Activated T-cell treated with anti-CD3 and anti-CD28 coated beads, Interleukin-2, amount 50 U/mL, for 1 hour (primary cell): ENCODE measurements around the gene TTC24.
A peak's percentile ranks its signal among the peaks of the same experiment; 100 is the strongest.
"Not testable (repeated sequence)": the region's sequence is repeated elsewhere in the genome, so short reads cannot be mapped to it uniquely, and the experiment has no call there.

ENCODE experiments used
- DNase-seq: peaks from one replicate; pipeline ENCODE4 v3.0.0-alpha.2; 2020

The TTC24 gene

DNA sequence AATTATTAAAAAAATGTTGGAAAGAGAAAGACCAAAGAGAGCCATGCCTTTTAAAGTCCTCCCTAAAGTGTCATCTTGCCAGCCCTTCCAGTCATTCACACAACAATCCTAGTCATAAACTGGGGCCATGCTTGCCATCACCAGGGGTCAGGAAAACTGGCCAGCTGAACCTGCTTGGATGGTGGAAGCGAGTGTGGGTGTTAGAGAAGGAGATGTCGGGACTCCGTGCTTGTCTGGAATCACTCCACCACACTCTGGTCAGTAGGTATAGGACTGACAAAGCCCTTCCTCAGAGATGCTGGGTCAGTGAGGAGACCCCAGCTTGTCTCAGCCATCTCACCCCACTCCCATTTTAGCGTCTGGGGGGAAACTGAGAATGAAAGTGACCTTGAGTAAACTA is 36.4 kb downstream of the TTC24 start:
- no peak for DNase-seq

DNA sequence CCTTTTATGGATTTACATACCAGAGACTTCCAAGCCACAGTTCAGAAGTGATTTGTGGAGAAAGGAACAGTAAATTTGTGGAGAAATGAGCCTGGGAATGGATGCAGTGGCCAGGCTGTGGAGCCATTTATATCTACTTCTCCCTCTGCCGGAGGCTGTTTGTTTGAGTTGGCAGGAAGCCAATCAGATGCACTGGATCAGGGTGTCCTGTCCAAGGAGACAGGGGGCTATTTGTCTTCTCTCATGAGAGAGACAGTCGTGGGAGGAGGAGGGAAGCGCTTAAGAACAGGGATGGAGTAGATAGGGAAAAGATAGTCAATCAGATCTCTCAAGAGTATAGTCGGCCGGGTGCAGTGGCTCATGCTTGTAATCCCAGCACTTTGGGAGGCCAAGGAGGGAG is 36.9 kb downstream of the TTC24 start:
- DNase-seq: no peak

DNA sequence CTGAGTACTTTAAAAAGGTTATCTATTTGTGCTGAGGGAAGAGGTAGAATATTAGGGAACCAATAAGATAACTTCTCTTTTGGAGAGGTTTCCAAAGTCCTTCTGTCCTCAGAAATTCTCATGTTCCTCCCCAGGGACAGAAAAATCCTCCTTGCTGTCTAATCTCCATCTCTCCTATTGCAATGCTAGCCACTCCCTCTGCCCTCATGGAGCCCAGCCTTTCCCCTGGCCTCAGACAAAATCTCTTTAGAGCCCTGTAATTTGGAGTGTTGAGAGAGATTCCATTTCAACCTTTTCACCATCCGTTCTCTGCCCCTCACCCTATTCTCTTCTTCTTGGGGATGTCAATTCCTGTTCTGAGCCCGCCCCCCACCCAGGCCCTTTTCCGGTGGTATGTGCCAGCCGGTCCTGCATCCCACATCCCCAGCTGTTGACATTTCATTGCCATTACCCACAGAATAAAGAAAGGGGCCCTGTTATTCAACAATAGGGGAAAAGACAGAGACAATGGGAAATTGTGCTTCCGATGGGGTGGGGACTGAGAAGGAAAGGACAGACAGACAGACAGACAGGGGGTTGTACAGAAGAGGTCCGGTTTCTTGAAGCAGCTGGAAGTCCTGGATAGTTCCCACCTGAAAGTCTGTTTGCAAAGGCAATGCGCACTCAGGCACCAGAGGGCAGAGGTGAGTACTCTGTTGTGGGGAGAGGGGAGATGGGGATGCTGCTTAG is 39.5 kb downstream of the TTC24 start, which contains the start of gene HAPLN2:
TSS of gene HAPLN2 (plus strand) at position 563 of the 729 bp plus-strand sequence. CDS start 4,076 bp downstream, outside the sequence.
- peak; percentile 44 for DNase-seq

DNA sequence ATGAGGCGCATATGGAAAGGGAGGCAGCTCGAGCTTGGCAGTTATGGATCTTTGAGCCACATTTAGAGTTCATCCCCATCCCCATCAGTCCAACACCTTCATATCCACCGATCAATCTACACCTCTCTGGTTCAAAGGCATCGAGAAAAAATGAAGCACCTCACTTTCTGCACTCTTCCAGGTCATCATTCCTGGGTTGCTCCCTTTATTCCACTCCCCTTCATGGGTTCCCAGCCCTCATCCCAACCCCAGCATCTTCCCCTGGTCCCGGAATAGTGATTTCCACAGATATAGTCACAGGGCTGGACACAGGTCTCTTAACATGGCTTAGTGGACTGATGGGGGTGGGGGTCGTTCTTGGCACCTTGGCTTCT is 40.0 kb downstream of the TTC24 start:
- no peak for DNase-seq

DNA sequence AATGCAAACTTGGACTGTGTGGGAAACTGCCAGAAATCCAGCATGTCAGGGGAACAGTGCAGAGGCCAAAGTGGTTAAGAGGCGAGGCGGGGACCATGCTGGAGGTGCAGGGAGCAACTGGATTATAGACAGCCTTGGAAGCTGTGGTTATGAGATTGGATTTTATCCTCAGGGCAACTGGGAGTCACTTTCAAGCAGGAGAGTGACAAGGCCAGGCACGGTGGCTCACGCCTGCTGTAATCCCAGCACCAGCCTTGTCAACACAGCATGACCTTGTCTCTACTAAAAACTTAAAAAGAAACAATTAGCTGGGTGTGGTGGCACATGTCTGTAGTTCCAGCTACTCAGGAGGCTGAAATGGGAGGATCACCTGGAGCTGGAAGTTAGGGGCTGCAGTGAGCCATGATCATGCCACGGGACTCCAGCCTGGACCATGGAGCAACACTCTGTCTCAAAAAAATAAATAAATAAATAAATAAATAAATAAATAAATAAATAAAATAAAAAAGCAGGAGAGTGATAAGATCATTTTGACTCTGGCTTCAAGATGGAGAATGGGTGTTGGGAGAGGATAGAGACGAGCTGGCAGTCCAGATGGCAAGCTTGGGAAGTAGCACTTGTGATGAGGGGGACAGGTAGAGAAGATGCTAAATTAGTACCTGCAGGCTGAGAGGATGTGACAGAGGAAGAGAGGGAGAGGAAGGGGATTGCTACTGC is 43.2 kb downstream of the TTC24 start:
- DNase-seq: no peak

DNA sequence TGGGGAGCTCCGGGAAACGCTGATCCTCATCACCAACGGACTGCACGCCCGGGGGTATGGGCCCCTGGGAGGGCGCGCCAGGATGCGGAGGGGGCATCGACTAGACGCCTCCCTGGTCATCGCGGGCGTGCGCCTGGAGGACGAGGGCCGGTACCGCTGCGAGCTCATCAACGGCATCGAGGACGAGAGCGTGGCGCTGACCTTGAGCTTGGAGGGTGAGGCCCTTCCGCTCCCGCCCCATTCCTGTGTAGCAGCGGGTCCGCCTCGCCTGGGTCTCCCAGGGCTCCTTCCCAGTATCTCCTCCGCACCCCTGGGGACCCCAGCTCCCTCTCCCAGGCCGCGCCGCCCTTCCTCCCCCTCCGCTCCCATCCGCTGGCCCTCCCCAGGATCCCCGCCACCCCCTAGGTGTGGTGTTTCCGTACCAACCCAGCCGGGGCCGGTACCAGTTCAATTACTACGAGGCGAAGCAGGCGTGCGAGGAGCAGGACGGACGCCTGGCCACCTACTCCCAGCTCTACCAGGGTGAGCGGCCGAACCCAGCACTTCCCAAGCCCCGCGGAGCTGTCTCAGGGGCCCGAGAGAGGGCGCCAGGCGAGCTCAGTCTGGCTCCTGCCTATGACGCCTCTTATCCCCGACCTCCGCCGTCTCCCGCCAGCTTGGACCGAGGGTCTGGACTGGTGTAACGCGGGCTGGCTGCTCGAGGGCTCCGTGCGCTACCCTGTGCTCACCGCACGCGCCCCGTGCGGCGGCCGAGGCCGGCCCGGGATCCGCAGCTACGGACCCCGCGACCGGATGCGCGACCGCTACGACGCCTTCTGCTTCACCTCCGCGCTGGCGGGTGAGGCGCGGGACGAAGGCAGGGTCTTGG is 44.7 kb downstream of the TTC24 start:
- DNase-seq: peak; percentile 60

DNA sequence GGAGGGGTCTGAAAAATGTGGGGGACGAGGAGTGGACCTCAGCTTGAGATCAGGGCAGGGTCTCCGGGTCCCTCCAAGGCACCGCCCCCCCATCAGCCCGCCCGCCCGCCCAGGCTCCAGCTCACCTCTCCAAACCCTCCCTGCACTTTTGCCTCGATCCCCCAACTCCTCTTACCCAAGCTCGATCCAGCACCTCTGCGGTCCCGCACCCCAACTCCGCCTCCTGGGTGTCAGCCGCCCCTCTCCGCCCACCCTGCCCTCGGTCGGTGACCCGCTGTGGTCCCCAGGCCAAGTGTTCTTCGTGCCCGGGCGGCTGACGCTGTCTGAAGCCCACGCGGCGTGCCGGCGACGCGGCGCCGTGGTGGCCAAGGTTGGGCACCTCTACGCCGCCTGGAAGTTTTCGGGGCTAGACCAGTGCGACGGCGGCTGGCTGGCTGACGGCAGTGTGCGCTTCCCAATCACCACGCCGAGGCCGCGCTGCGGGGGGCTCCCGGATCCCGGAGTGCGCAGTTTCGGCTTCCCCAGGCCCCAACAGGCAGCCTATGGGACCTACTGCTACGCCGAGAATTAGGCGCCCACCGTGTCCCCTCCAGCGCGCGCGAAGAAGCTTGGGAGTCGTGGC is 45.4 kb downstream of the TTC24 start:
- peak; percentile 40 for DNase-seq

DNA sequence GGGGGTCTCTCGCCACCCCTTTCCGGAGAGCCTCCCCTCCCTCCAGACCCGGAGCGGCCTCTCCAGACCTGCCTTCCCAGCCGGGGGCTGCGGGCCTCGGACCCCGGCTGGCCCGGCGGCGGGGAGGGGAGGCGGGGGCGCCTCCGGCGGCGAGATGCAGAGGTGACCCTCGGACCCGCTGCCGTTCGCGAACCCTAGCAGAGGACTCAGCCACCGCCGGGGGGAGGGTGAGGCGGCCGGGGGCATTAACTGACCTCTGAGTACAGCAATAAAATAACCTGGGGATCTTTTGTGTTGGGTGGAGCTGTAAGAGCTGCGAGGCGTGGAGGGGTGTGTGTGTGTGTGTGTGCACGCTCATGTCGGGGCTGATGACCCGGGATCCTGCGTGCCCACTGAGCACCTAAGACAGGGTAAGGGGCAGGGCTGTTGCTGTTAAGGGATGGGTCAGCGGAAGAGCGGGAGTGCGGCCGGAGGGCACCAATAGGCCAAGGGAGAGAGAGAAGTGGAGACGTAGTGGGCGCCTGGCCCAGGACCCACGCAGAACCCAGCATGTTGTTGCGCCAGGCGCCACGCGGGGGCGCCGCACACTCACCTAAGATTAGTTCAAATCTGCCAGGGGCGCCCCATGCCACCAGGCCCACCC is 46.0 kb downstream of the TTC24 start:
- peak; percentile 82 for DNase-seq

DNA sequence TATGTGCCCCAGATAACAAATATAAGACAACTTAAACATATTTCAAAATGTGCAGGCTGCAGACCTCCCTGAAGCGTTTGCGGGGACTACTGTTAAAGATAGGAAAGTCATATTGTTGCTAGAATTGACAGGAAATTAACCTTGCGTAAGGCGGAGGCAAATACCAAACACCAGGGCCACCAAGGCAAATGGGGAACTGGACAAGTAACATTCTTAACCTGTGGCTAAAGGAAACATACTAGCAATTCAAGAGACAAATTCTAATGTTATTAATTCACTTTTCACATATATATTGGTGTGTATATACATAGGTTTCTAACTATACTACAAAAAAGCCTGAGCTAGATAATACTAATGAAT is 46.5 kb downstream of the TTC24 start:
- DNase-seq: no peak

DNA sequence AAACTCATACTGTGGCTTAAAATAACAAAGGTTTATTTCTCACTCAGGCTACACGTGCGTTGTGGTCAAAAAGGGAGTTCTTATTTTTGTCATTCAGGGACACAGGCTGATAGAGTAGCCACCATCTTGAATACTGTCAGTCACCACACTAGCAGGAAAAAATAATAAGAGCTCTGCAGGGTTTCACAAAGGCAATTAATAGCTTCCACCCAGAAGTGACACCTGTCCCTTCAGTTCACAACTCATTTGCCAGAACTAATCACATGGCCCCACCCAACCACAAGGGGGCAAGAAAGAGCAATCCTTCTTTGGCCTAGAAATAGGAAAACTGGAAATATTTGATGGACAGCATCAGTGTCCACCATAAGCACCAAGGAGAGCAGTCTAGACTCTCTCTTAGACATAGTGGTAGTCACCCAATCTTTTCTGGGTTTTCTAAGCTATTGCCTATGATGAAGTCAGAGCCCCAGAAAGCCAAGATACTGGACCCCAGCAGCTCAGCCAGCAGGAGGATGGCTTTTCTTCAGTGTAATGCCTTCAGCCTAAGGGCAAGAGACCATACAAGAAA is 47.9 kb downstream of the TTC24 start:
- DNase-seq: no peak

DNA sequence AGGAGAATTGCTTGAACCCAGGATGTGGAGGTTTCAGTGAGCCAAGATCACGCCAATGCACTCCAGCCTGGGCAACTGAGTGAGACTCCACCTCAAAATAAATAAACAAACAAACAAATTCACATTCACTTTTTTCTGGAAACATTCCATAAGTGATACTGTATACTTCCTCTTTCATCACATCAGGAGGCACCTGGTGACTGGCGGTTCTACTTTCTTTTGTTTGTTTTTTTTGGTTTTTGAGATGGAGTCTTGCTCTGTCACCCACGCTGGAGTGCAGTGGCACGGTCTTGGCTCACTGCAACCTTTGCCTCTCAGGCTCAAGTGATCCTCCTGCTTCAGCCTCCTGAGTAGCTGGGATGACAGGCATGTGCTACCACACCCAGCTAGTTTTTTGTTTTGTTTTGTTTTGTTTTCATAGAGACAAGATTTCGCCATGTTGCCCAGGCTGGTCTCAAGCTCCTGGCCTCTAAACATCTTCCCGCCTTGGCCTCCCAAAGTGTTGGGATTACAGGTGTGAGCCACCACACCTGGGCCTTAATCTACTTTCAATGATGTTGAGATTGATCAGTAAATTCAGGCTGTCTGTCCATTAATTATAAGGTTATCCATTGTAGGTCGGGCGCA is 50.4 kb downstream of the TTC24 start:
- DNase-seq: no peak

DNA sequence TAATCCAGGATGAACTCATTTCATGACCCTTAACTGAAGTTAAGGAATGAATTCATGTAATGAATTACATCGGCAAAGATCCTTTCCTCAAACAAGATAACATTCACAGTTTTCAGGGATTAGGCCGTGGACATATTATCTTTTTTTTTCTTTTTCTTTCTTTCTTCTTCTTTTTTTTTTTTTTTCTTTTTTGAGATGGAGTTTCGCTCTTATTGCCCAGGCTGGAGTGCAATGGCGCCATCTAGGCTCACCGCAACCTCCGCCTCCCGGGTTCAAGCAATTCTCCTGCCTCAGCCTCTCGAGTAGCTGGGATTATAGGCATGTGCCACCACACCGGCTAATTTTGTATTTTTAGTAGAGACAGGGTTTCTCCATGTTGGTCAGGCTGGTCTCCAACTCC is 51.6 kb downstream of the TTC24 start:
- DNase-seq: not testable (repeated sequence)

DNA sequence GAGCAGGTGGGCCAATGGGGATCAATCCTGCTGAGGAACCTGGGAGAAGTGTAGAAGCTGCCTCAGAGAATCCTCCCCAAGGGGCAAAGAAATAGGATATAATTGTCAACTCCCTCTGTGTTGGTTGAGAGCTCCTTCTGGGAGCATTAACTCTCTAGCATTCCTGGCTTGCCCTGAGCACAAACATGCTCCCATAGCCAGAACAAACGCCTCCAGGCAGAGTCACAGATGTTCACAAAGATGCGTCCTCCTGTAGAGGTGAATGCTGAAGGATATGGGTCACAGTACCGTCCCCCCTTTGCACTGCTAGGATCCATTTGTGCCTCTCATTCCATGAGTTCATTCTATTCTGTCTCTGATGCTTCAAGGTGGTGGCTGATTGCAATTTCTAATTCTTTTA is 52.8 kb downstream of the TTC24 start:
- DNase-seq: no peak
